GM21786 (cell line): Measurements from ENCODE around the gene NTN1.
"Not testable (repeated sequence)": the region's sequence is repeated elsewhere in the genome, so short reads cannot be mapped to it uniquely, and the experiment has no call there.

Experiments used
- ATAC-seq: cut with Tn5 transposase; IDR thresholded peaks from one replicate; pipeline ENCODE4 v1.9.1; 2021; ENCODE audit not compliant: unreplicated experiment

NTN1 gene

DNA sequence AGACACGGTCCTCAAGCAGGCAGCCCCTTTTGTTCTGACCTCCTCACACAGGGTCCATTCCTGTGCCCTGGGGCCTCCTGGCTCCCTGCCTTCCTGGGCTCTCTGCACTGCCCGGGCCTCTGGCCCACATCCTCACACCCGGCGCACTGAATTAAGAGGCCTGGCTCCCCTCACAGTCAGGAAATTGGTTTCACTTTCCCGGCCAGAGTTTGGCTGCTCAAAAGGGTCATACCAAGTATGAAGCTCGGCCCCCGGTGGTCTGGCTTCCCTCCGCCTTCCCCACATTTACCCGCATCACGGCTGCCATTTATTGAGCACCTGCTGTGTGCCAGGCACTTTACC is 220.0 kb downstream of the NTN1 start:
- no peak for ATAC-seq

- ATAC-seq: no peak
Observed at GRCh38 chr17:9241774-9242496, 220.6 kb downstream of the NTN1 start.

DNA sequence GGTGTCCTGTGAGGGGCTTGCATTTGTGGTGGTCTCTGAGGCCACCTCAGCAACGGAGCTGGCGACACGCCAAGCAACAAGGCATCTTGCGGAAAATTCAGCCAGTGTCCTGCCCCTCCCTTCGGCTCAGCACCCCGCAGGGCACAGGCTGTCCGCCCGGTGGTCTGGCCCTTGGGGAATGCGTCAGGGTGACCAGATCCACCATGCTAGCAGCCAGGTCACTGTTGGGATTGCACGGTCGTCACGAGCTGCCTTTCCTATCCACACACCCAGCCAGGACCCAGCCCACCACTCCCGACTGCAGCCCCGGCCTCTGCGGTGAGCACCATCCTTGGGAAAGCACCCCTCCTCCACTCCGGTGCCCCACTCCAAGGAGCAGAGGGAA is 221.2 kb downstream of the NTN1 start:
- no peak for ATAC-seq

DNA sequence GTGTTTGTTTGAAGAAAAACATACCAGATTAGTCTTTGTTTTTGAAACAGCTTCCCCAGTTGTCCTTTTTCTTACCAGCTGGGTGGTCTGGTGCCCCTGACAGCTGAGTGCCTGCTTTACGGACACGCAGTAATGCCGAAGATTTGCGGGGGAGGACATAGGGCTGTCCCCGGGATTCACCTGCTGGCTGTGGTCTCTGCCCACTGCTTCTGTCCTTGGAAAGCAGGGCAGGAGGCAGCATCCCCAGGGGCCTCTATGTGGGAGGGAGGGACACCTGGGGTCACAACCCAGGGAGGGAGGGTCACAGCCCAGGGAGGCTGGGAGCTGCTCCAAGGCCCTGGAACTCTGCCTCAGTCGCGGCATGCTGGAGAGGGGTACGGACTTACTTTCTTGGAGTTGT is 221.7 kb downstream of the NTN1 start:
- no peak for ATAC-seq

DNA sequence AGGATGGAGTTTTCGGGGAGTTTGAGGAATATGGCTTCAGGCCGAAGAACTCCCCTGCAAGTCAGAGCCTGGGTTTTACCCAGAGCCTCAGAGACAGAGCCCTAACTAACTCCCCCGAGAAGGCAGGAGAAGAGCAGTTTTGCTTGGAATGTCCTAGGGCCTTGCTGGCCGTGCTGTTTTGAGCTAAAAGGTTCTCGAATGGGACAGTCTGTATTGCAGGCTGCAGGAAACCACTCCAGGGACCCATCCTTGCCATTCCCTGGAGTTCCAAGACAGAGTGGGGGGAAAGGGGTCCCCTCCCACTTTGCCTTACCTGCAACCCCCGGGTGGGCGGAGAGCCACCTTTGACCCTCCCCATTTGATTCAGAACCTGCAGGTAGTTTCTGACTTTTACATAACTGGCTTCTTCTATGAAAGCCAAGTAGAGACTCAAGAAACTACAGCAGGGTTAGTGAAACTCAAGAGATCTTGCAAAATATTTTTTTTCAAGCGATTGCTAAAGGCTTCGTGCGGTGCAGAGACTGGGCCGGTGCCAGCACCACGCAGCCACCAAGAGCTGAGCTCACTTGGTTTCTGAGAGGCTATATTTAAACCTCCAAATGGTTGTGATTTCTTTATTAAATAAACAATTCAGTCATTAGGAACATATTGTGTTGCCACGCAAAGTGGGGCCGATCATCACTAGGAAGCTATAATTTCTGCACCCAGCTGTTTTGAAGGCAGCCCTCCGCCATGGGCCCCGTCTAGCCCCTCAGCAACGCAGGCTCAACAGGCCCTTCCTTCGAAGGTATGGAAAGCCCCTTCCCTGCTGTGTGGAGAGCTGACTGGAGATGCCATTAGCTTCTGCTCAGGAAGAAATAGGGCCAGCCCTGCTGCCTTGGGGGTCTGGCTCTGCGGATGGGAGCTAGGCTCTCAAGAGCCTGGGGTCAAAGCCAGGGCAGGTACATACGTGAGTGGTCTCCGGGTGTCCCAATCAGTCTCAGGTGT is 223.0 kb downstream of the NTN1 start:
- no peak for ATAC-seq

GRCh38 chr17:9247401-9247938 is 226.2 kb downstream of the NTN1 start:
- ATAC-seq: no peak

- no peak for ATAC-seq
Observed at GRCh38 chr17:9249245-9249953, 228.1 kb downstream of the NTN1 start.

DNA sequence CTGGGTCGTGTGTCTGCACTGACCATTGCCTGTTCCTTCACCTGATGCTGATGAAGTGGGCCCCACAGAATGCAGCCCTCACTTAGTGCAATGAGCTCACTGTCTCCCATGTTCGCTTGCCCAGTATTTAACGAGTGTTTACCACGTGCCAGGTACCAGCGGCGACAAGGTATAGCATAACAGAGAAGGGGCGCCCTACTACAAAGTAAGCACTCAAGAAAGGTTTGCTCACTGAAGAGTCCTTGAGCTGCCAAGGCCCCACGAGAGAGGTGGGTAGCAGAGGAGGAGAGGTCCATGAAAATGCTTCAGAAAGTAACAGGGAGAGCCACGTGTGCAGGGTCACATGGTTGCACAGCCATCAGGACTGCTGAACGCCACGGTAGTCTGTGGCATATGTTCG is 230.0 kb downstream of the NTN1 start:
- ATAC-seq: no peak

- ATAC-seq: no peak
Observed at GRCh38 chr17:9253308-9253707, 232.0 kb downstream of the NTN1 start.

DNA sequence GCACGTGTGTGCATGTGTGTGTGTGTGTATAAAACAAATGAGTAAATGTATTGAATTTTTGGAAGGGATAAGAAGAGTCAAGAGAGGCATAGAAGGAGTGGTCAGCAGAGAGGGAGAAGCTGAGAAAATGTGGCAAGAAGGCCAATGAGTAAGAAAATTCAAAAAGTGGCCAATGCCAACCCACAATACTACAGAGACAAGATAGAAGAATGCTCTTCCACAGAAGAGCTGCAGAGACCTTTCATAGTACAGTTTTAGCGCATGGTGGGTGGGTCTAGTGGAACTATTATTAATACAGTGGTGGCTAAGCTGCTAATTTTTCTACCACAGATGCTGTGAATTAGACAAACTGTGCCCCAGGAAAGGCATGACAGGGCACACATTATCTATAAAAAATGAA is 233.5 kb downstream of the NTN1 start:
- no peak for ATAC-seq

DNA sequence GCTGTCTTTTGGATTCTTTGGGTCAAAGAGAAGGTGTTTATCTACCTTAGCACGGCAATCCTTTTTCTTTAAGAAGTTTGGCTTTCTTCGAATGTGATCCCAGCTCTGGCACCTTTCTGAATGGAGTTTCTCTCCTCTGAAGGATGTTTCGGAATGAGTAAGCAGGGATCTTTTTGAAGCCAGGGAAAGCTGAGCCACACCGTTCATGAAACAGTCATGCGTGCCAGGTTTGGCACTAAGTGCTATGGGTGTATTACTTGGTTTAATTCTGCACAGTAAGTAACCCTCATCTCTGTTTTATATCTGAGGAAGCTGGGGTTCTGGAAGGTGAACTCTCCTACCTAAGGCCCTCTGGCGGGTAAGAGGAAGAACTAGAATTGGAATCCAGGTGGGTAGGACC is 234.5 kb downstream of the NTN1 start:
- ATAC-seq: no peak

- no peak for ATAC-seq
Observed at GRCh38 chr17:9256361-9256750, 235.0 kb downstream of the NTN1 start.

DNA sequence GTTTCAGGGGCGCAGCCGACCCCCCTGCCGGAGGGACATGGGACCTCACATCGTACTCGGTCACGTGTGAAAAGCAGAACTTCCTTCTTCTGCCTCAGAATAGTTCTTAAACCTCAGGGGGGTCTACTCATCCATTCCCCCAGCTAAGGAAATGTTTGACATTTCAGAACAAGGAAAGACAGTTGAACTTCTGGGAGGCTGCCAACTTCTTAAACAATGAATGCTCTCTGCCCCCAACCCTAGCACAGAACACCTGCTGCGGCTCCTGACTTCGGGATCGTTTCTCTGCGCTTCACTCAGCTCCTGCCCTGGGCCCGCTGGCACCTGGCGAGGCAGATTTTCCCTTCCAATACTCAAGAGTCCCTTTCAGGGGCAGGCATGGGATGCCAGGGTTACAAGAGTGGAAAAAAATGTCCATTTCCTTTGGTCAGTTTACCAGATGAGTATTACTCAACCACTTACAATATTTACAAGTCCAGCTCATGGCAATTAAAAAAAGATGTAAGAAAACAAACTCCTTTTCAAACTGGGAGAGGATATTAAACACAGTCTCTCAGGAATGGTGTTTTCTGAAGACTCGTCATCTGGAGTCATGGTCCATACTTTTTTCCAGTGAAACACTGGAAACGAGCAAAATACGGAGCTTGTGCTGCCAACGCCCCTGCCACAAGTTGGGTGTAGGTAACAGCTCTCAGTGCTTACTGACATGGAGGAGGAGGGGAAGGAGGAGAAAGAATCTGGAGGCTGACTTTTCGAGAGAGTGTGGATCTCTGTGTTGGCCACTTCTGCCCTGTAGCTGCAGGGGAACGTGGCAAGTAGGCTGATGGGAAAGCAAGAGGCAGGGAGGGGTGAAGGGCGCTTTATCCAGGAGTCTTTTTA is 235.7 kb downstream of the NTN1 start:
- ATAC-seq: no peak

GRCh38 chr17:9257630-9257965 is 236.3 kb downstream of the NTN1 start:
- not testable (repeated sequence) for ATAC-seq

DNA sequence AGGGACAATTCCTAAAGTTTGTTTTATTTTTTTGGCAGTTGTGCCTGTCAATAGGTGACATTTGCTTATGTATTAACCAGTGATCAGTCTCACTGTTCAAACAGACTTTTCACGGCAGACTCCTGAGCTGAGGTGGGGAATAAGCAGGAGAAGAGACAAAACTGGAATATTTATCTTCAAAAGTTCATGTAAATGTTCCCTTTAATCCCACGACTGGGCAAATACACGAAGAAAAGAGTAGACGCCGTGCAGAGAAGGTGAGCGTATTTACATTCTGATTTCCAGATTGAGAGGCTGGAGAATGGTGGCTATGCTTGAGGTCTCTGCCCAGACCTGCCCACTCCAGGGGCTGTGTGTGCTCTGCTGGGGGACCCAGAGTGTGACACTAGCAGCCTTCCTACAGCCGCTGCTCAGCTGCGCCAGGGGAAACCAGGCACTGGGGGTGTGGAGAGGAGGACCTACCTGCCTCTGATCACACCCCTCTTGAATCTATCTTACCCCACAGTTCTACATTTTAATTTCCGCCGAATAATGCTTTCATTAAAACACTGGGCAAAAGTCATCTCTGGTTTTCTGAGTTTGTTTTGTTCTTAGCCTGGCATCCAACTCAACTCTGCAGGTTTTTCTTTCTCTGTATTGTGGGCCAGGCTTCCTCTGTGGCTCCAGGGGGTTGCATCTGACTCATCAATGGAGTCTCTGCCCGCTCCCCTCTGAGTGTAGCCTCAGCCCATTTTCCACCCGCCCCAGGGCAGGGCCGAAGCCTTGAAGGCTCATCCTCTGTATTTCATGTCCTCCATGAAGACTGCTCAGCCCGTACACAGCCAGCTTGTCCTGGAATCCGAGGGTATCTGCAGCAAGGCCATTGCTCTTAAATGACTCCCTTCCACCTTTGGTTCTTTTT is 237.1 kb downstream of the NTN1 start:
- no peak for ATAC-seq

- ATAC-seq: no peak
Observed at GRCh38 chr17:9259419-9259818, 238.1 kb downstream of the NTN1 start.

DNA sequence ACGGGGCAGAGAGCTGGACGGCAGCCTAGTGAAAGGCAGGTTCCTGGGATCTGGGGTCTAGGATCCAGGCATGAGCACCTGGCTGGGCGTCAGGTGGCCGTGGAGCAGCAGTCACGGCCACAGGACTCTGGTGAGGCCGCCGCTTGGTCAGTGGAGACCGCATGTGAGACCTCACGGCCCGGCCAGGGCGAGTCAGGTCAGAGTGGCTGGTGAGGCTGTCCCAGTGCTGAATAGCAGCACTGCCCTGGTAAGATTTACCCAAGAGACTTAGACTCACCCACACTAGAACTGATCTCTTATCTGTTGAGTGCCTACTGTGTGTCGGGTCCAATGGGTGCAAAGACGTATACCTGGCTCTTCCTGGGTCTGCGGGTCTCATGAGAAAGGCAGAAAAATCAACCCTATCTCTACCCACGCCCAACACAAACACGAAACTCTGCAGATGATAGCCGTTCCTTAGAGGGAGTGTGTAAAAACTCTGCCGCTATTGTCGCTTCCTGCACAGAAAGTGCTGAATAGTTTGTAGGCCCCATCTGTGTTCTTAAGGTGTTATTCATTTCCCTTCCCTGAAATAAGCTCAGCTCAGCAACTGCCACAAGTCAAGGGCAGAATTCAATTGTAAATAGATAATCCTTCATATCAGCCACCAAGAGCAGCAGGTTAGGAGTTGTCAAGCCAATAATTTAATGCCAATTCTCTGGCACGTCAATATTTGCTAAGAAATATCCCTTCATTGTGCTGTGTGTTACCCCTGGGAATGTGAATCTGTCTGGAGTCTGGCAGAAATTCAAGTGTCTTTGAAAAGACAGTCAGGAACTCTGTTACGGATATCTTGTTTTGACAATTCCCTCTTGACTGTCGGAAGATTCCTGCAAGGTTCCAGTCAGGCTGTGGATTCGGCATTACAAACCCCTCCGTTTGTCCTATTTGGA is 240.0 kb downstream of the NTN1 start:
- no peak for ATAC-seq

DNA sequence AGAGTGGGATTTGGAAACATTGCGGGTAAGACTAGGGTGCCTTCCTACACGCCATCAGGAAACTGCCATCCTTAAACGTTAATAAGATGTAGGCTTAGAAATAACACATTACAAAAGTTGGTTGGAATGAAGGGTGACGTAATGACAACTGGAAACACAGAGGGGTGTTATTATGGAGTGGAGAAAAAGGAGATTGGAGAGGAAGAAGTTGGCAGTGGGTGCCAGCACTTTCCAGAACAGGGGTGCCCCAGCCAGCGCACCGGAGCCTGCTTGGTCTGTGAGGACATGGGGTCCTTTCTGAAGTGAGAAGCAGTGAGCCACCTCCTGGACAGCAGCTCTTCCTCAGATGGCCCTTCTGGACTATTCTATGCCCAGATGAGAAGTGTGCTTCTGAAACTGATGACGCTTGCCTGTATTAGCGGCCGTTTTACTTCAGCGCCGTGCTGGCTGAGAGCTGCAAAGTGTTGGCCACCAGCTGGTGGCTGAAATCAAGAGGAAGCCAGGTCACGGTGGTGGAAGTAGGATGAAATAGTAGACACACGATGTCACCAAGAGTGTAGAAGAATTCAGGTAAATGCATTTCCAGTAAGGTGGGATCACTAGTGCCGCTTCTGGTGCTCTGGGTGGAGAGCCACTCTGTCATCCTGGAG is 244.8 kb downstream of the NTN1 start:
- ATAC-seq: no peak
